ELR (cell line): ENCODE results near the gene TMC6.
A peak's percentile ranks its signal among the peaks of the same experiment; 100 is the strongest.
"Not testable (repeated sequence)": the region's sequence is repeated elsewhere in the genome, so short reads cannot be mapped to it uniquely, and the experiment has no call there.

Experiments used
- DNase-seq: peaks from one replicate; pipeline ENCODE4 v3.0.0-alpha.2; 2015; ENCODE audit warnings: low read depth

Gene TMC6, protein sequence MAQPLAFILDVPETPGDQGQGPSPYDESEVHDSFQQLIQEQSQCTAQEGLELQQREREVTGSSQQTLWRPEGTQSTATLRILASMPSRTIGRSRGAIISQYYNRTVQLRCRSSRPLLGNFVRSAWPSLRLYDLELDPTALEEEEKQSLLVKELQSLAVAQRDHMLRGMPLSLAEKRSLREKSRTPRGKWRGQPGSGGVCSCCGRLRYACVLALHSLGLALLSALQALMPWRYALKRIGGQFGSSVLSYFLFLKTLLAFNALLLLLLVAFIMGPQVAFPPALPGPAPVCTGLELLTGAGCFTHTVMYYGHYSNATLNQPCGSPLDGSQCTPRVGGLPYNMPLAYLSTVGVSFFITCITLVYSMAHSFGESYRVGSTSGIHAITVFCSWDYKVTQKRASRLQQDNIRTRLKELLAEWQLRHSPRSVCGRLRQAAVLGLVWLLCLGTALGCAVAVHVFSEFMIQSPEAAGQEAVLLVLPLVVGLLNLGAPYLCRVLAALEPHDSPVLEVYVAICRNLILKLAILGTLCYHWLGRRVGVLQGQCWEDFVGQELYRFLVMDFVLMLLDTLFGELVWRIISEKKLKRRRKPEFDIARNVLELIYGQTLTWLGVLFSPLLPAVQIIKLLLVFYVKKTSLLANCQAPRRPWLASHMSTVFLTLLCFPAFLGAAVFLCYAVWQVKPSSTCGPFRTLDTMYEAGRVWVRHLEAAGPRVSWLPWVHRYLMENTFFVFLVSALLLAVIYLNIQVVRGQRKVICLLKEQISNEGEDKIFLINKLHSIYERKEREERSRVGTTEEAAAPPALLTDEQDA

DNA sequence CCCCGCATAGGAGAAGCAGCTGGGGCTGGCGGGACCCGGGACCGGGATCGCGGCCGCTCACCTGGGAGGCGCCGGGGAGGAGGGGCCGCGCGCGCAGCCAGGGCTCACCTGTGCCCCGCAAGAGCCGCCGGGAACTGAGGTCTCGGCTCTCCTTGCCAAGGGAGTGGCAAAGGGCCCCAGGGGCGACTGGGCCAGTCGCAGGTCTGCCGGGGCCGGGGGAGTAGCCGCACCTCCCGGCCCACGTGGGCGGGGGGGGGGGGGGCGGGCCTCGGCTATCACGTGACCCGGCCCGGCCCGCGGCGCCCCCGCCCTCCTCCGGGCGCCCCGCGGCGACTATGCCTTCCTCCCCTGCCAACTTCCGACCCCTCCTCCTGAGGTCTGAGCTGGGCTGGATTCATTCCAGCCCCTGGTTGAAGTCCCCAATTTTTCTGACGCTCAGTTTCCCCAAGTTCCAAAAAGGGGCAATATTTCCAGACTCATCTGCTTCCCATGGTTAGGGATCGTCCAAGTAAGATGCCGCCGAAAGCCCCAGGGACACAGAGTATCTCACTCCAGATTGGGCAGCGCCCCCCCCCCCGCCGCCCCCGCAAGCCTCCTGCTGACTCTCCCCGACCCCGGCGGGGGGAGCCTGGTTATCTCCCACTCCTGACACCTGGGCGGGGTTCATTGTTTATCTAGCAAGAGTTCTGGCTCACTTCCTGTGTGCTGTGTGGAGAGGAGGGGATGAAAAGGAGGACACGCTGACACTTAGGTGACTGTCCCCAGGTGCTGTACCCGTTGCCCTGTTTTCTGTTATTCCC is at the start of gene TMC6:
Gene TMC6 (minus strand): TSS at position 205 of the 800 bp plus-strand sequence. CDS start 1,923 bp downstream, outside the sequence.
- peak; percentile 42 for DNase-seq

DNA sequence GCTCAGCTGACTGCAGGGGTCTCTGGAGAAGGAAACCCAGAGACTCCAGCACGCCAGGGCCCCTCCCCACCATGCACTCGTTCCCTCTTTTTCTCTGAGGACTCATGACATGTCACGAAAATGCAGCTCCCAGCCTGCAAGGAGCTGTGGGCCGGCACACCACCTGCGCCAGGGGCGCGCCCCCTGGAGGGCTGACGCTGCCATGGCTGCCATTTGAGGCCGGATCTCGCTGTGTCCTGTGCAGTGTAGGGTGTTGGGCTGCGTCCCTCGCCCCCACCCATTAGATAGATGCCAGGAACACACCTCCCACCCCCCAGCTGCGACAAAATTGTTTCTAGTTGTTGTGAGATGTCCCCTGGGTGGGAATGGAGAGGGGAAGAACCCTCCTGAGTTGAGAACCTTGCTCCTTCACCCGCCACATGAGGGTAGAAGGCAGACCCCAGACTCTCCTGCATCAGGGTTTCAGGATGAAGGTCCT is 48.0 kb upstream of the TMC6 start:
- peak; percentile 60 for DNase-seq

DNA sequence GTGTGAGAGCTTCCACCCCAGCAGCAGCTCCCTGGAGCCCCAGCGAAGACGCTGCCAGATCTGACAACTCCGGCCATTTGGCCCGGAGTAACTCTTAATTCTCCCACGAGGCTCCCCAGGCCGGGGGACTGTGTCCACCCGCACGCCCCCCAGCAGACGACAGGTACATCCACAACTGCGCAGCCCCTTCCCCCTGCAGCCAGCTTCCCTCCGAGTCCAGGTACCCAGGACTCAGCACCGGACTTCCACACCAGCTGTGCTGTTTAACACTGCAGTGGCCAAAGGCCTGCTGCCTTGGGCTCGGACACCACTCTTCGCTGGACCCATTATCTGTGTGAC is 47.1 kb upstream of the TMC6 start:
- DNase-seq = no peak

DNA sequence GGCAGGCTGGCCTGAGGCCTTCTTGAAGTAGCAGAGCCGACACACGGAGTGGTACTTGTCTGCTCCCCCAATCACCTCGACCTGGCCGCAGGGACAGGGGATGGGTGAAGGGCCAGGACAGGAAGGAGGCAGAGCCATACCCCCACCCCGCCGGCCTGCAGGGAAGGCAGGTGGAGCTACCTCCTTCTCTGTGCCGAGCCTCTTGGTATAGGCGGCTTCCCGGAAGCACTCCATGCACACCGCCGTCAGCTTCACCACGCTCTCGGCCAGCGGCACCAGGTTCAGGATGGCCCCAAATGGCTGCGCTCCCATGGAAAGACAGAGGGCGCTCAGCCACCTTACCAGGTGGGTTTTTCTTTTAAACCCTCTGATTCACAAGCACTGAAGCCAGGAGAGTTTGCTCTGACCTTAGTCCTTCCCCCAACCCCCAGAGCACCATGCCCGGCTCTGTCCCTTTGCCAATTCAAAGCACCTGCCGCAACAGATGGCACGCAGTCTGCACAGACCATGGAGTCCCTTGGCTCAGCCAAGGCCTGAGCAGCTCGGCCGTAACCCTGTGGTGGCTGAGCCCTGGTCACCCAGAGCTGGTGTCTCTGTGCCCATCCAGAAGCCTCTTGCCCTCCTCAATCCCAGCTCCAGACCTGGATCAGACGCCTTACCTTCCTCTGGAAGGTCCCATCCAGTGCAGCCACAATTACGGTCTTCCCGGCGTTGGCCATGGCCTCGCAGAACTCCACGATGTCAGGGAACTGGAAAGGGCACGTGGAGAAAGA is 46.5 kb upstream of the TMC6 start:
- no peak for DNase-seq

DNA sequence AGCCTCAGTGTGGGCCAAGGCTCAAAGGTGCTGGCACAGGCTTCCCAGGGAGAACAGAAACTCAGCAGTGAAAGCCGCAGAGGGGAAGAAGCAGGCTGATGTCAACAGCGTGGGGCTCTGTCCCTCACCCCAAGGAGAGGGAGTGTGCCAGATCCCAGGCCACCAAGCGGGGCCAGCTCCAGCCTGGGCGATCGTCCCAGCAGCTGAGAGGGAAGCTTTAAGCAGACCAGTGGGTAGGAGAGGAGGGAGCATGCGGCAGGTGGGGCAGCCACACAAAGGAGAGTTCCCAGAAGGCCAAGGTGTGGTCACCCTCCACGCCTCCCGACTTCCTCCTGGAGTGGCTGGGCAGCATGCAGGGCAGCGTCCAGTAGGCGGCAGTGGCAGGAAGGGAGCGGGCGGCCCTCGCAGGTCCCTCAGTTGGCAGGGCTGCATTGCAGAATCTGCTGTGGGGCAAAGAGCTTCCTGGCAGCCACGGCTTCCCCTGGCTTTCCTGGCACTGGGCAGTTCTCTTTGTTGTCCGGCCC is 45.9 kb upstream of the TMC6 start:
- DNase-seq = no peak

DNA sequence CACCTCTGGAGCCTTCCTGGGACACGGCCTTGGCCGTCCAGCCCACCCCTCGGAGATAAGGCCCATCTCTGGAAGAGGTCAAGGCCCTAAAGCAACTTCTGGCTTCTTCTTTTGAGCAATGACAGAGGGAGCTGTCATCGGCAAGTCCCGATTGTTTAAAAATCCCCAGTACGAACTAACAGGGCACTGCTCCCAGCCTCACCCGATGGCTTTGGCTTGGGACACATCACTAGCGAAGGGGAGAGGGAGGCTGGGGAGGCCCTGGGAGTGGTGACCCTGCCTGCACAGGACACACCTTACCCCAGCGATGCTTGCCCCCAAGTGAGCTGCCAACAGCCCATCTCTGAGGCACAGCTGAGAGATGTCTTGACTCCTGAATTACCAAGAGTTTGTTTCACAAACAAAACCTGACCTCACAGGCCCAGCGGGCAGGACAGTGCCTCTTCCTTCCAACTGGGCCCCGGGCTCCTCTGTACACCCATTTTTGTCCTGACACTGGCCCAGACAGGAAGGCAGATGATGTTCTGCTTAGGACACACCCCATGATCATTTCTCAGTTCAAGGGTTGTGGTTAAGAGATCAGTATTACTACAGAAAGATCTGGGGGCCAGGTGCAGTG is 44.7 kb upstream of the TMC6 start:
- no peak for DNase-seq

DNA sequence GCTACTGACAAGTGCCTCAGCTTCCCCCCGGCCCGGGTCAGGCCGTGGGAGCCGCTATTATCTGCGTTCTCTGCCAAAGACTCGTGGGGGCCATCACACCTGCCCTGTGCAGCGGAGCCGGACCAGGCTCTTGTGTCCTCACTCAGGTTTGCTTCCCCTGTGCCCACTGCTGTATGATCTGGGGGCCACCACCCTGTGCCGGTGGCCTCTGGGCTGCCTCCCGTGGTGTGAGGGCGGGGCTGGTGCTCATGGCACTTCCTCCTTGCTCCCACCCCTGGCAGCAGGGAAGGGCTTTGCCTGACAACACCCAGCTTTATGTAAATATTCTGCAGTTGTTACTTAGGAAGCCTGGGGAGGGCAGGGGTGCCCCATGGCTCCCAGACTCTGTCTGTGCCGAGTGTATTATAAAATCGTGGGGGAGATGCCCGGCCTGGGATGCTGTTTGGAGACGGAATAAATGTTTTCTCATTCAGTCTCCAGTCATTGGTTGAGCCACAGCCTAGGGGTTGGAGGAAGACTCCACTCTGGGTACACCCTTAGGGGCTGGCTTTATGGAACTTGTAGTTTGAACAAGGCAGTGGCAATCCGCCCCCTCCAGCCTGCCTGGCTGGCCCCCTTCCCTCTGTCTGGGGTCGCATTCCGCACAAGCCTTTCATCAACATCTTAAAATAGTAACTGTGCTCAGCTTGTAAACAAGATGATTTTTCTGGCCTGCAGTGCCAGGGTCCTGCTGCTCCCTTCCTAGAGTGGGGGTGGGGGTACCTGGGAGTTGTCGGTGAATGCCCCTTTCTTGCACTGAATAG is 43.9 kb upstream of the TMC6 start:
- DNase-seq = peak; percentile 34

DNA sequence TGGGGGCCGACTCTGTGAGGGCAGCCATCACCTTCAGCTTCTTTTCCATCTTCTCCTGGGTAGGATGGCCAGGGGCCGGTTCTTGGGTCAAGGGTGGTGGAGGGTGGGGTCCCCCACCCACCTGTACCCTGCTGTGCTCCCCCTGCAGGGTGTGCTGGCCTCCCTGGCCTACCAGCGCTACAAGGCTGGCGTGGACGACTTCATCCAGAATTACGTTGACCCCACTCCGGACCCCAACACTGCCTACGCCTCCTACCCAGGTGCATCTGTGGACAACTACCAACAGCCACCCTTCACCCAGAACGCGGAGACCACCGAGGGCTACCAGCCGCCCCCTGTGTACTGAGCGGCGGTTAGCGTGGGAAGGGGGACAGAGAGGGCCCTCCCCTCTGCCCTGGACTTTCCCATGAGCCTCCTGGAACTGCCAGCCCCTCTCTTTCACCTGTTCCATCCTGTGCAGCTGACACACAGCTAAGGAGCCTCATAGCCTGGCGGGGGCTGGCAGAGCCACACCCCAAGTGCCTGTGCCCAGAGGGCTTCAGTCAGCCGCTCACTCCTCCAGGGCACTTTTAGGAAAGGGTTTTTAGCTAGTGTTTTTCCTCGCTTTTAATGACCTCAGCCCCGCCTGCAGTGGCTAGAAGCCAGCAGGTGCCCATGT is 43.2 kb upstream of the TMC6 start:
- DNase-seq = not testable (repeated sequence)

DNA sequence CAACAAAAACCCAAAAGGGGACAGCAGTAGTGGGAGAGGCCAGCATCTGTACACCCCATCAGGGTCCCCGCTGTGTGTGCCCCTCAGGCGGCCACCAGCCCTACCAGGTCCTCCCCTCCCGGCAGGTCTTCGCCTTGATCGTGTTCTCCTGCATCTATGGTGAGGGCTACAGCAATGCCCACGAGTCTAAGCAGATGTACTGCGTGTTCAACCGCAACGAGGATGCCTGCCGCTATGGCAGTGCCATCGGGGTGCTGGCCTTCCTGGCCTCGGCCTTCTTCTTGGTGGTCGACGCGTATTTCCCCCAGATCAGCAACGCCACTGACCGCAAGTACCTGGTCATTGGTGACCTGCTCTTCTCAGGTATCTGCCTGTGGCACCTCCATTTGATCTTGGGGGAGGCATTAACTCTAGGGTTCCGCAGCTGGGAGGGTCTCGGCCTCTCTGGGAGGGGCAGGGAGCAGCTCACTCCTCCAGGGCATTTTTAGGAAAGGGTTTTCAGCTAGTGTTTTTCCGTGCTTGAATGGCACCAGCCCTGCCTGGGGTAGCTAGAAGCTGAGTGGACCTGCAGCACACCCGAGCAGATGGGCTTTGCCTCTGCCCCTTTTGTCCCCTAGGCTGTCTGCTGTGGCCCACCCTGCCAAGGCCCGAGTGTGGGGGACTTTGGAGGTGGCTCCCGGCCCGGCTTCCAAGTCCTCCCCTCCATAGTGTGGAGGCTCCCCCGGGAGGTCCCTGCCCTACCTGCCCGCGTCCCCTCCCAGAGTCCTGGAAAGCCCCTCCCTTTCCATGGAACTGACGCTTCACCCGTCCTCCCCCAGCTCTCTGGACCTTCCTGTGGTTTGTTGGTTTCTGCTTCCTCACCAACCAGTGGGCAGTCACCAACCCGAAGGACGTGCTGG is 42.4 kb upstream of the TMC6 start:
- no peak for DNase-seq

DNA sequence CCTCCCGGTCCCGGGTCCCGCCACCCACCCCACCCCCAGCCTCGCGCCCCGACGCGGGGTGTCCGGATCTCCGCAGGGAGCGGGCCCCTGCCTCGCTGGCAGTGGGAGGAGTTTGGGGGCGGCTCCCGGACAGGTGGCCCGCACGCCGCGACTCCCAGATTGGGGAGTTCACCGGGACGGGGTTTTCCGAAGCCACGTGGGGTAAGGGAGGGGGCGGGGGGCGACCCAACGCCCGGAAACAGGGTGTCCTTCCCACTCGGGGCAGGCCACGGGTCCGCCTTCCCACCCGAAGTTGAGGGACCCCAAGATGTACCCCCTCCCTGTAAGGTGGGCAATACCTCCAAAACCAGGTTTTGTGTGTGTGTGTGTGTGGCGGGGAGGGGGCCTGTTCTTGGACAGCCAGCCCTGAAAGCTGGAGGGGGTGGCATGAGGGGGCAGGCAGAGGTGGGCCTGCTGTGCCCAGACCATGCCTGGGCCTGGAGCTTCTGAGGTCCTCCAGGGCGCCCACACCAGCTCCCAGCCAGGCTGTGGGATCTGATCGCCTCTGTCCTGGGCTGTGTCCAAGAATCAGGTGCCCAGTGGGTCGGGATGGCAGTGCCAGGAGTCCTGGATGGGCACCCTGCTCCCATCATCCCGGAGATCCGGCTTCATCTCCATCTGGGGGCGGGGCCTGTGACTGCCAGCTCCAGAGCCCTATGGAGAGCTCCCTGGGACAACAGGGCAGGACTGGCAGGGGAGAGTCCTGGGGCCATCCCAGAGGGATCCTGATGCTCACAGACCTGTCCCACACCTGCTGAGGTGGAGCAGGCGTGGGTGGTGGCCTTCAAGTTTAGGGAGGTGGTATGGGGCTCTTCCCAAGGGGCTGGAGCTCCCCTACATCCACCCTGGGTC is 40.6 kb upstream of the TMC6 start:
- DNase-seq = peak; percentile 78

DNA sequence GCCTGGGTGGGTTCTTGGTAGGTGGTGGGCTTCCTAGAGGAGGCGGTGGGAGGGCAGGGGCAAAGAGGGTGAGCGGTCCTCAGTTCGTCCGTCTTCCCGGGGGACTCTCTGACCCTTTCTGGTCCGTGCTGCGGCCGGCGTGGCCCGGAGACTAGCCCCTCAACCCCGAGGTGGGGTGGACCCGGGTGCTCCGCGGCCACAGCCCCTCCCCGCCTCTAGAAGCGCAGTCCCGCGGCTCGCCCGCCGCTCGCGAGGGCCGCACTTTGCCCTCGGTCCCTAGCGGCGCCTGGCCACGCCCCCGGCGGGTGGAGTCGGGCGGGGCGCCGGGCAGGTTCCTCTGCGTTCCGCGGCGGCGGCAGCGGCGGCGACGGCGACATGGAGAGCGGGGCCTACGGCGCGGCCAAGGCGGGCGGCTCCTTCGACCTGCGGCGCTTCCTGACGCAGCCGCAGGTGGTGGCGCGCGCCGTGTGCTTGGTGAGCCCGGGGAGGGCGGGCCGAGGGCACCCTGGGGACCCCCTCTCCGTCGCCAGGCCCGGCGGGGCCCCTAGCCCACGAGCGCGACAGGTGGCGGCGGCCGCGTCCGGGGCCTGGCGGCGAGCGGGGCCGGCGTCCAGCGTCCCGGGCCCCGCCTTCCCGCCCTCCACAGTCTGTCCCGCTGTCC is 39.8 kb upstream of the TMC6 start, which contains the start of gene SYNGR2:
Gene SYNGR2 (plus strand): TSS at position 340 of the 661 bp plus-strand sequence. CDS start 36 bp downstream, at position 376.
- peak; percentile 82 for DNase-seq

DNA sequence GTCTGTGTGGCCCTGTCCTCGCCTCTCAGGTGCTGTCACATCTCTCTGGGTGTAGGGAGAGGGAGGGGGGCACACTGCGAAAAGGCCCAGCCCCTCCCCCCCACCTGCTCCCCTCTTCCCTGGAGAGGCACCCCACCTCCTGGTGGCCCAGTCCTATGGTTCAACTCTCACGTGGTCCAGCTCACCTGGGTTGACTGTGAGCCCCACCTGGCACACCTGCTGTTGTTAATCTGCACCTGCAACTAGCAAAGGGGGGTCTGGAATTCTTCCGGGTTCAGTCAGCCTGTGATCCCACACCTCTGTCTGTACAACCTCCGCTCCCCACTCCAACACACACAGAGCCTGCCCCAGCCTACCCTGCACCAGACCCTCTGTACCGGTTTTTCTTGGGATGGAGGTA is 37.9 kb upstream of the TMC6 start:
- no peak for DNase-seq

DNA sequence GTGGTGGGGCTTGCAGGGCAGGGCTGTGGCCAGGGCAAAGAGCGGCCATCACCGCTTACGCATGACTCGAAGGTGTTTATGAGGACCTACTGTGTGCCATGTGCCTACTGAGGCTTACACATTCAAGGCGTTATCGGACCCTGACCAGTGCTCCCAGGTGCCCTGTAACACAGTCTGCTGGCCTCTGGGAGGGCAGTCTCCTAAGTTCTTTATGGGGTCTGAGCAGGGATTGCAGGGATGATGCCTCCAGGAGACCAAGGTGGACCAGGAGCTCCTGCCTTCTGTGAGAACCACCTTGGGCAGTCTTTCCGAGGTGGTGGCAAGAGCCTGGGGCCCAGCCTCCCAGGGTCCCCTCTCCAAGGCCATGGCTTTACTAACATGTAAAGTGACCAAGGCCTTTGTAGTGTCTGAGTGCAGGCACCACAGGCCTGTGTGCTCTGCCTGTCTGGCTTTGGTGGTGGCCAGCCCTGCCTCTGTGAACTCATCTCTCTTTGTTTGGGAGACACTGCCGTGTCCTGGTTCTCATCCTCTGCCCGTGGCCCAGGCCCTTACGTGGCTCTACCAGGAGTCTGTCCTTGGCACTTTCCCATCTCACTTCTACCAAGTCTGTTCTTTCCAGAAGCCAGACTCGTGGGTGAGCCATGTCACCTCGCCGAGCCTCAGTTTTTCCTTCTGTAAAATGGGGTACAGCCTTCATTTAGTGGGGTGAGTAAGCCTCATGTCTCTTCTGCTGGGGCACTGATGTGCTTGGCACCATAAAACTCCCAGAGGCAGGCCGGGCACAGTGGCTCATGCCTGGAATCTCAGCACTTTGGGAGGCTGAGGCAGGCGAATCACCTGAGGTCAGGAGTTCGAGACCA is 36.4 kb upstream of the TMC6 start:
- DNase-seq = no peak

DNA sequence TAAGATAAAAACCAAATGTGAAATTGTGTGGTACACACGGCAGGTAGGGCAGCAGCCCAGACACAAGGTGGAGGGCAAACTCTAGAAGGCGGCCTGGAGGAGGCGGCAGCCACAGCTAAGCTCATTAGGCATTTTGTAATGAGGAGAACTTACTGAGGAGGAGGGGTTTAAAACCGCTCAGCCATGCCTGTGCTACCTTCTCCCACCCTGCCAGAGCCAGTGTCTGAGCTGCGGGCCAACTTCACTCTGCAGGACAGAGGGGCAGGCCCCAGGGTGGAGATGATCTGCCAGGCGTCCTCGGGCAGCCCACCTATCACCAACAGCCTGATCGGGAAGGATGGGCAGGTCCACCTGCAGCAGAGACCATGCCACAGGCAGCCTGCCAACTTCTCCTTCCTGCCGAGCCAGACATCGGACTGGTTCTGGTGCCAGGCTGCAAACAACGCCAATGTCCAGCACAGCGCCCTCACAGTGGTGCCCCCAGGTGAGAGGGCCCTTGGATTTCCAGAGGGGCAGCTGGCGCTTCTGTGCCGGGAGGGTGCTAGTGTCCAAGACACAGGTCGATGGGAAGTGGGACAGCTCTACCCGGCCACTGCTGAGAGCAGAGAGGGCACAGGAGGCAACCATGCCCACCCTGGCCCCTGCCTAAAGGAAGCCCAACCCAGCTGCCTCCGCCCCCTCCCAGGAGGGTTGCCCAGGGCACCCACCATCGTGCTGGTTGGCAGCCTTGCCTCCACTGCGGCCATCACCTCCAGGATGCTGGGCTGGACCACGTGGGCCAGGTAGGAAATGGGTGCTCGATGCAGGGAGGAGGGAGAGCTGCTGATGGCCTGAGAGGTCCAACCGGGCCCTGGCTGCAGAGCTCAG is 35.6 kb upstream of the TMC6 start:
- no peak for DNase-seq
